PC-3 (cell line): Measurements from ENCODE around the gene ULK3. TPM values are rescaled to one million over a fixed set of nuclear protein-coding genes. Genes with fewer than 3 reads are reported as not detected.

Source experiments
- ATAC-seq: fragments of 200-7000 bp; cut with Tn5 transposase; 2 replicates; pipeline ENCODE4 v1.9.1; 2020; ENCODE audit warnings: mild to moderate bottlenecking, moderate library complexity
- BruUV-seq: library from RNA; stranded (reverse); fragments of 400-500 nt; replicated peaks from 2 replicates; lab custom pipeline; 2021; lab: Mats Ljungman, UMichigan
- CTCF ChIA-PET: fragments of 300-600 bp; sonication (Branson Sonifier 250); formaldehyde crosslinking; loops from one replicate; lab custom pipeline; 2022; ENCODE audit warnings: antibody characterized with exemption; lab: Charles Lee
- POLR2A ChIA-PET: fragments of 300-600 bp; sonication (Branson Sonifier 250); formaldehyde crosslinking; loops from one replicate; lab custom pipeline; 2022; ENCODE audit warnings: antibody characterized with exemption; ENCODE audit not compliant: unreplicated experiment; lab: Charles Lee
- DNase-seq: peaks from one replicate; pipeline ENCODE4 v3.0.0-alpha.2; 2015
- H2AFZ ChIP-seq: fragments of 300-600 bp; sonication (generic); 2 replicates; pipeline ENCODE4 v1.6.0; 2016; ENCODE audit warnings: antibody characterized with exemption, low read length
- H3F3A ChIP-seq: fragments of 300-600 bp; sonication (generic); one replicate; pipeline ENCODE4 v1.6.0; 2017; ENCODE audit warnings: antibody characterized with exemption, low read length, control low read depth, mild to moderate bottlenecking; ENCODE audit not compliant: unreplicated experiment
- H3K27ac ChIP-seq: fragments of 300-600 bp; sonication (generic); 2 replicates; pipeline ENCODE4 v1.5.1; 2016; ENCODE audit warnings: mild to moderate bottlenecking, low read length
- H3K27me3 ChIP-seq: fragments of 300-600 bp; sonication (generic); 2 replicates; pipeline ENCODE4 v1.6.1; 2016; ENCODE audit warnings: low read length, mixed read lengths
- H3K36me3 ChIP-seq: fragments of 300-600 bp; sonication (generic); 2 replicates; pipeline ENCODE4 v1.6.1; 2016; ENCODE audit warnings: low read depth, mixed run types, low read length, mixed read lengths
- H3K4me1 ChIP-seq: fragments of 300-600 bp; sonication (generic); 2 replicates; pipeline ENCODE4 v1.5.1; 2016; ENCODE audit warnings: low read length; ENCODE audit not compliant: insufficient read depth
- H3K4me2 ChIP-seq: fragments of 300-600 bp; sonication (generic); 2 replicates; pipeline ENCODE4 v1.6.0; 2016; ENCODE audit warnings: low read length
- H3K4me3 ChIP-seq: fragments of 300-600 bp; sonication (generic); 2 replicates; pipeline ENCODE4 v1.5.1; 2016; ENCODE audit warnings: mild to moderate bottlenecking, low read length, mixed read lengths
- H3K79me2 ChIP-seq: fragments of 300-600 bp; sonication (generic); 2 replicates; pipeline ENCODE4 v1.6.1; 2017; ENCODE audit warnings: low read length, mixed read lengths
- H3K9ac ChIP-seq: fragments of 300-600 bp; sonication (generic); 2 replicates; pipeline ENCODE4 v1.6.0; 2016; ENCODE audit warnings: mild to moderate bottlenecking, low read length
- H3K9me2 ChIP-seq: fragments of 300-600 bp; sonication (generic); replicated peaks from 2 replicates; pipeline ENCODE4 v1.6.1; 2016; ENCODE audit warnings: mixed run types, low read length, mixed read lengths
- H3K9me3 ChIP-seq: fragments of 300-600 bp; sonication (generic); 2 replicates; pipeline ENCODE4 v1.6.1; 2016; ENCODE audit warnings: low read length, mixed read lengths
- H4K20me1 ChIP-seq: fragments of 300-600 bp; sonication (generic); 2 replicates; pipeline ENCODE4 v1.6.1; 2016; ENCODE audit warnings: low read length, mixed read lengths
- EZH2 ChIP-seq: fragments of 300-600 bp; sonication (generic); IDR thresholded peaks from one replicate; pipeline ENCODE4 v1.6.1; 2017; ENCODE audit warnings: antibody characterized with exemption, mild to moderate bottlenecking, low read length; ENCODE audit not compliant: unreplicated experiment
- EZH2phosphoT487 ChIP-seq: fragments of 300-600 bp; sonication (generic); IDR thresholded peaks from 2 replicates; pipeline ENCODE4 v1.6.1; 2018; ENCODE audit warnings: mild to moderate bottlenecking, antibody characterized with exemption, low read length, borderline replicate concordance
- intact Hi-C: fragments of 100-400 bp; cut with micrococcal nuclease; formaldehyde crosslinking; loops from 2 replicates; pipeline ENCODE4 v1.9.0; 2023
- total RNA-seq: library from RNA; depleted of rRNA; stranded (reverse); fragments of >200 nt; gene quantifications from 2 replicates; pipeline ENCODE4 v1.2.3, GENCODE V29; 2014
- TF ChIP-seq, protein P1 (sequence below): fragments of 300-600 bp; sonication (generic); conservative IDR thresholded peaks from 2 replicates; pipeline ENCODE4 v1.5.1; 2017; ENCODE audit warnings: antibody characterized with exemption, low read depth, mild to moderate bottlenecking, low read length

ULK3 gene
- total RNA-seq, 1 experiment from 2014 or later: 20.3 TPM

GRCh38 chr15:74792227-74793016 is 50.5 kb downstream of the ULK3 start:
- no peak overlapping the region for H2AFZ ChIP-seq
- intact Hi-C loops: no loop called here
- no peaks in the 10 kb centered on the region for H3K36me3 ChIP-seq
- no peak overlapping the region for H3K4me3 ChIP-seq
- DNase-seq (no peak), ATAC-seq (no peak)
- ChIA-PET CTCF (no interaction called here), POLR2A (no interaction called here)
- H3K9ac ChIP-seq: no peak overlapping the region
- H3K9me3 ChIP-seq: no peaks in the 10 kb centered on the region
- no peaks in the 10 kb centered on the region for H3F3A ChIP-seq
- no peak overlapping the region for H3K27ac ChIP-seq
- no TSS peak for BruUV-seq
- H3K79me2 ChIP-seq: peaks cover 66% of the 10 kb centered on the region
- no peaks in the 10 kb centered on the region for H3K9me2 ChIP-seq
- H3K4me2 ChIP-seq: no peak overlapping the region
- peaks cover 34% of the 10 kb centered on the region; the same call in 1 of the 2 replicates for H4K20me1 ChIP-seq
- no peaks in the 10 kb centered on the region for H3K27me3 ChIP-seq
- TF ChIP-seq, protein P1, sequence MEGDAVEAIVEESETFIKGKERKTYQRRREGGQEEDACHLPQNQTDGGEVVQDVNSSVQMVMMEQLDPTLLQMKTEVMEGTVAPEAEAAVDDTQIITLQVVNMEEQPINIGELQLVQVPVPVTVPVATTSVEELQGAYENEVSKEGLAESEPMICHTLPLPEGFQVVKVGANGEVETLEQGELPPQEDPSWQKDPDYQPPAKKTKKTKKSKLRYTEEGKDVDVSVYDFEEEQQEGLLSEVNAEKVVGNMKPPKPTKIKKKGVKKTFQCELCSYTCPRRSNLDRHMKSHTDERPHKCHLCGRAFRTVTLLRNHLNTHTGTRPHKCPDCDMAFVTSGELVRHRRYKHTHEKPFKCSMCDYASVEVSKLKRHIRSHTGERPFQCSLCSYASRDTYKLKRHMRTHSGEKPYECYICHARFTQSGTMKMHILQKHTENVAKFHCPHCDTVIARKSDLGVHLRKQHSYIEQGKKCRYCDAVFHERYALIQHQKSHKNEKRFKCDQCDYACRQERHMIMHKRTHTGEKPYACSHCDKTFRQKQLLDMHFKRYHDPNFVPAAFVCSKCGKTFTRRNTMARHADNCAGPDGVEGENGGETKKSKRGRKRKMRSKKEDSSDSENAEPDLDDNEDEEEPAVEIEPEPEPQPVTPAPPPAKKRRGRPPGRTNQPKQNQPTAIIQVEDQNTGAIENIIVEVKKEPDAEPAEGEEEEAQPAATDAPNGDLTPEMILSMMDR: no peak
- TF ChIP-seq EZH2phosphoT487: no peak
- TF ChIP-seq EZH2: no peak
- H3K4me1 ChIP-seq: peaks cover 11% of the 10 kb centered on the region

GRCh38 chr15:74791667-74792066 is 51.3 kb downstream of the ULK3 start:
- Histone ChIP-seq H3K27ac (no peak overlapping the region), H3K4me2 (no peak overlapping the region), H3K9me3 (no peaks in the 10 kb centered on the region), H4K20me1 (peaks cover 35% of the 10 kb centered on the region; the same call in 1 of the 2 replicates), H3K79me2 (peaks cover 74% of the 10 kb centered on the region), H3K4me1 (peaks cover 11% of the 10 kb centered on the region), H3K36me3 (no peaks in the 10 kb centered on the region), H3K27me3 (no peaks in the 10 kb centered on the region), H2AFZ (no peak overlapping the region), H3F3A (no peaks in the 10 kb centered on the region), H3K4me3 (no peak overlapping the region), H3K9ac (no peak overlapping the region), H3K9me2 (no peaks in the 10 kb centered on the region)
- ChIA-PET CTCF (no interaction called here), POLR2A (no interaction called here)
- no TSS peak for BruUV-seq
- ATAC-seq: no peak
- intact Hi-C loops: no loop called here
- TF ChIP-seq, protein P1: no peak
- TF ChIP-seq EZH2phosphoT487 (no peak), EZH2 (no peak)
- no peak for DNase-seq

- Histone ChIP-seq H3K9me3 (no peaks in the 10 kb centered on the region), H3K4me3 (no peak overlapping the region), H4K20me1 (peaks cover 35% of the 10 kb centered on the region; the same call in 1 of the 2 replicates), H3K4me1 (peaks cover 11% of the 10 kb centered on the region), H3K4me2 (no peak overlapping the region), H3K27me3 (no peaks in the 10 kb centered on the region), H3F3A (no peaks in the 10 kb centered on the region), H3K79me2 (peaks cover 80% of the 10 kb centered on the region), H2AFZ (no peak overlapping the region), H3K9ac (no peak overlapping the region), H3K27ac (no peak overlapping the region), H3K9me2 (no peaks in the 10 kb centered on the region), H3K36me3 (no peaks in the 10 kb centered on the region)
- intact Hi-C loops: no loop called here
- ATAC-seq (no peak), DNase-seq (no peak)
- TF ChIP-seq EZH2 (no peak), EZH2phosphoT487 (no peak)
- TF ChIP-seq, protein P1: no peak
- POLR2A ChIA-PET: no interaction called here
- no TSS peak for BruUV-seq
- CTCF ChIA-PET: no interaction called here
Measured at GRCh38 chr15:74791007-74791406, 51.9 kb downstream of the ULK3 start.
